ENCODE data around the gene POFUT2.

The POFUT2 gene

GRCh38 chr21:45299026-45299863 is 11.6 kb upstream of the POFUT2 start:
- no peak for DNase-seq (ENCODE audit: extremely low read depth in 1 of 2, low read depth in 1 of 2)

- DNase-seq (ENCODE audit: extremely low read depth in 1 of 2, low read depth in 1 of 2): no peak
These were observed 10.2 kb upstream of the POFUT2 start for GRCh38 chr21:45297869-45298268.

- DNase-seq (ENCODE audit: extremely low read depth in 1 of 2, low read depth in 1 of 2): no peak
These were observed 9.6 kb upstream of the POFUT2 start for GRCh38 chr21:45297329-45297728.

GRCh38 chr21:45296638-45297037 is 8.9 kb upstream of the POFUT2 start:
- DNase-seq (ENCODE audit: extremely low read depth in 1 of 2, low read depth in 1 of 2): no peak

- DNase-seq (ENCODE audit: extremely low read depth in 1 of 2, low read depth in 1 of 2): no peak
These were observed 8.1 kb upstream of the POFUT2 start for GRCh38 chr21:45295576-45296365.

- DNase-seq (ENCODE audit: extremely low read depth in 1 of 2, low read depth in 1 of 2): no peak
These were observed 7.0 kb upstream of the POFUT2 start for GRCh38 chr21:45294509-45295291.

GRCh38 chr21:45293726-45294401 is 6.2 kb upstream of the POFUT2 start:
- no peak for DNase-seq (ENCODE audit: extremely low read depth in 1 of 2, low read depth in 1 of 2)

- no peak for DNase-seq (ENCODE audit: extremely low read depth in 1 of 2, low read depth in 1 of 2)
These were observed 5.6 kb upstream of the POFUT2 start for GRCh38 chr21:45293220-45293725.

GRCh38 chr21:45292399-45293219 is 4.9 kb upstream of the POFUT2 start:
- peak; percentile 34 to 49 for DNase-seq (ENCODE audit: extremely low read depth in 1 of 2, low read depth in 1 of 2)

- no peak for DNase-seq (ENCODE audit: extremely low read depth in 1 of 2, low read depth in 1 of 2)
These were observed 4.1 kb upstream of the POFUT2 start for GRCh38 chr21:45291613-45292398.

GRCh38 chr21:45290948-45291612 is 3.4 kb upstream of the POFUT2 start:
- no peak for DNase-seq (ENCODE audit: extremely low read depth in 1 of 2, low read depth in 1 of 2)

GRCh38 chr21:45289655-45290515 is 2.2 kb upstream of the POFUT2 start:
- DNase-seq (ENCODE audit: extremely low read depth in 1 of 2, low read depth in 1 of 2): no peak

GRCh38 chr21:45289134-45289533 is 1.4 kb upstream of the POFUT2 start:
- no peak for DNase-seq (ENCODE audit: extremely low read depth in 1 of 2, low read depth in 1 of 2)

- DNase-seq (ENCODE audit: extremely low read depth in 1 of 2, low read depth in 1 of 2): no peak
These were observed 746 bp upstream of the POFUT2 start for GRCh38 chr21:45288441-45288841.

GRCh38 chr21:45286671-45287437 is 841 bp downstream of the POFUT2 start:
- DNase-seq (ENCODE audit: extremely low read depth in 1 of 2, low read depth in 1 of 2): no peak

GRCh38 chr21:45285266-45285931 is 2.3 kb downstream of the POFUT2 start:
- no peak for DNase-seq (ENCODE audit: extremely low read depth in 1 of 2, low read depth in 1 of 2)

Data from stimulated activated CD8-positive, alpha-beta memory T cell treated with anti-CD3 and anti-CD28 coated beads, Interleukin-7, amount 100 ng/mL, for 48 hours (primary cell).